ENCODE data around the gene ARL6IP4.

ARL6IP4 gene

DNA sequence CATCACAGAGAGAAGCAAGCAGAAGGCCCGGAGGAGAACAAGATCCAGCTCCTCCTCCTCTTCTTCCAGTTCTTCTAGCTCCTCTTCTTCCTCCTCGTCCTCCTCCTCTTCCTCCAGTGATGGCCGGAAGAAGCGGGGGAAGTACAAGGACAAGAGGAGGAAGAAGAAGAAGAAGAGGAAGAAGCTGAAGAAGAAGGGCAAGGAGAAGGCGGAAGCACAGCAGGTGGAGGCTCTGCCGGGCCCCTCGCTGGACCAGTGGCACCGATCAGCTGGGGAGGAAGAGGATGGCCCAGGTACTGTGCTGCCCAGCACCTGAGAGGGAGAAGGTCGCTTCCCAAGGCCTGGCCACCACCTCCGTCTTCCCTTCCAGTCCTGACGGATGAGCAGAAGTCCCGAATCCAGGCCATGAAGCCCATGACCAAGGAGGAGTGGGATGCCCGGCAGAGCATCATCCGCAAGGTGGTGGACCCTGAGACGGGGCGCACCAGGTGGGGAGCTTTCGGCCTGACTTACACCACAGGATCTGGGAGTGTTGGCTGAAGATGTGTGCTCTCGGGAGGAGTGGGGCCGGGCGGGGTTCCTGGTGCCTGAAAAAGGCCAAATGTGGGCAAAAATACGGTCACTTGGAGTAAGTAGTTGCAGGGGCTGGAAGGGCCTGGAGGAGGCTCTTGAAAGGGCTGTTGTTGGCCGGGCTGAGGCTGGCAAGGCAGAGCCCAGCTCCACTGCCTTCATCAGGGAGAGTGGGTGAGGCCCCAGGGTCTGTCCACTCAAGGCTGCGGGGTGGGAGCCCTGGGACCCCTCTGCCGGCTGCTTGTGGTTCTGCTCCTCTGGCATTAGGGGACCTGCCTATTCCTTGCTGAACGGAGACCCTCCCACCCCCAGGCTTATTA, 1.4 kb downstream of the ARL6IP4 start:
- Histone ChIP-seq H3K27me3 (ENCODE audit: low read depth, low read length) (no peaks in the 10 kb centered on the region), H3K36me3 (ENCODE audit: control insufficient read depth in 1 of 2, insufficient read depth in 2 of 2, low read length in 2 of 2) (peaks cover 0 to 21% of the 10 kb centered on the region in 2 donors), H3K4me1 (ENCODE audit: control insufficient read depth in 1 of 2, insufficient read depth in 2 of 2, low read length in 2 of 2) (peaks cover 14 to 76% of the 10 kb centered on the region in 2 donors), H3K9me3 (ENCODE audit: control insufficient read depth in 1 of 2, low read length in 2 of 2) (no peaks in the 10 kb centered on the region), H3K27ac (ENCODE audit: low read length) (peak overlapping the region; percentile 56), H3K4me3 (ENCODE audit: low read depth in 1 of 2, low read length in 2 of 2) (peak overlapping the region; percentile 80 to 95)

DNA sequence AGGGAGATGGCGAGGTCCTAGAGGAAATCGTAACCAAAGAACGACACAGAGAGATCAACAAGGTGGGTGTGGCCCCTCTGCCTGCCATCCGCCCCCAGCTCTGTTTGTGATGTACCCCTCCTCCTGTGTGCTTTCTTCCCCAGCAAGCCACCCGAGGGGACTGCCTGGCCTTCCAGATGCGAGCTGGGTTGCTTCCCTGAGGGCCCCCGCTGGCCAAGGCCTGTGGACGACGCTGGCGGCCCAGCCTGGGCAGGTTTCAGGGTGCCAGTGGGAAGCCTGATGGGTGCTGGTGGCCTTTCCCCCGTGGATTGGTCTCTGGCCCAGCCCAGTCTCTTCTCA, 2.0 kb downstream of the ARL6IP4 start:
- Histone ChIP-seq H3K9me3 (ENCODE audit: control insufficient read depth in 1 of 2, low read length in 2 of 2) (no peaks in the 10 kb centered on the region), H3K27me3 (ENCODE audit: low read depth, low read length) (no peaks in the 10 kb centered on the region), H3K36me3 (ENCODE audit: control insufficient read depth in 1 of 2, insufficient read depth in 2 of 2, low read length in 2 of 2) (peaks cover 0 to 27% of the 10 kb centered on the region in 2 donors), H3K4me1 (ENCODE audit: control insufficient read depth in 1 of 2, insufficient read depth in 2 of 2, low read length in 2 of 2) (peaks cover 14 to 69% of the 10 kb centered on the region in 2 donors), H3K4me3 (ENCODE audit: low read depth in 1 of 2, low read length in 2 of 2) (peak overlapping the region in 1 of 2 donors; percentile 95), H3K27ac (ENCODE audit: low read length) (no peak overlapping the region)

DNA sequence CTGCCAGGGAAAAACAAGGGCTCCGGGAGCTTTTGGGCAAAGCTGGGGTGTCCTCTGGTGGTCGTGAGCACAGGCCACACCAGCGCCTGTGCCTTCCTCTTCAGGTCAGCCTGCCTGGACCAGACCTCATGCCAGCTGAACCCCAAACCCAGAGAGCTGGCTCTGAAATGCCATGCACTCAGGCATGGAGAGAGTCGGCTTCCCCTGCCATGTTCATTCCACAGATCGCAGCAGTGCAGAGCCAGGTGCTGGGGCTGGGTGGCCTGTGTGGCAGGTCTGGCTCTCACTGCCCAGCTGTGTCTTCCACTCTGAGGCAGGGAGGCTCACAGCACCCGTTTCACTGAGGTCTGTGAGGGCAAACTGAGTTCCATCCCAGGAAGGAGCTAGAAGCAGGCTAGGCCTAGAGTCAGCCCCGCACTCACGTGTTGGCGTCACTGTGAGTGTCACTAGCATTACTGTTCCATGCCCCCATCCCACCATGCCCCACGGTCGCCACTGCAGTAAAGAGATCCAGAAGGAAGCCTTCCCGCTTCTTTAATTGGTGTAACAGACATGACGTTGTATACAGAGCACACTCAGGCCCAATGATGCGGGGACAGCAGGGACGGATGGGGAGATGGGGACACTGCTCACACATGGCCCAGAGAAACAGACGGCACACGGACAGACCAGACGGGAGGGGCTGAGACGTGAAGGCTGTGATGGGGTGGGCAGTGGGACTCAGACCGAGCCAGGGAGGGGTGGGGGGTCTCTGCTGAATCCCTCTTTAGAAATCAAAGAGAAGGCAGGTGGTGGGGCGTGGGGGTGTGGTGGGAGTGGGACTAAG, 2.7 kb downstream of the ARL6IP4 start:
- Histone ChIP-seq H3K27ac (ENCODE audit: low read length) (no peak overlapping the region), H3K36me3 (ENCODE audit: control insufficient read depth in 1 of 2, insufficient read depth in 2 of 2, low read length in 2 of 2) (peaks cover 0 to 29% of the 10 kb centered on the region in 2 donors), H3K9me3 (ENCODE audit: control insufficient read depth in 1 of 2, low read length in 2 of 2) (no peaks in the 10 kb centered on the region), H3K4me1 (ENCODE audit: control insufficient read depth in 1 of 2, insufficient read depth in 2 of 2, low read length in 2 of 2) (peaks cover 14 to 63% of the 10 kb centered on the region in 2 donors), H3K27me3 (ENCODE audit: low read depth, low read length) (no peaks in the 10 kb centered on the region), H3K4me3 (ENCODE audit: low read depth in 1 of 2, low read length in 2 of 2) (no peak overlapping the region)

DNA sequence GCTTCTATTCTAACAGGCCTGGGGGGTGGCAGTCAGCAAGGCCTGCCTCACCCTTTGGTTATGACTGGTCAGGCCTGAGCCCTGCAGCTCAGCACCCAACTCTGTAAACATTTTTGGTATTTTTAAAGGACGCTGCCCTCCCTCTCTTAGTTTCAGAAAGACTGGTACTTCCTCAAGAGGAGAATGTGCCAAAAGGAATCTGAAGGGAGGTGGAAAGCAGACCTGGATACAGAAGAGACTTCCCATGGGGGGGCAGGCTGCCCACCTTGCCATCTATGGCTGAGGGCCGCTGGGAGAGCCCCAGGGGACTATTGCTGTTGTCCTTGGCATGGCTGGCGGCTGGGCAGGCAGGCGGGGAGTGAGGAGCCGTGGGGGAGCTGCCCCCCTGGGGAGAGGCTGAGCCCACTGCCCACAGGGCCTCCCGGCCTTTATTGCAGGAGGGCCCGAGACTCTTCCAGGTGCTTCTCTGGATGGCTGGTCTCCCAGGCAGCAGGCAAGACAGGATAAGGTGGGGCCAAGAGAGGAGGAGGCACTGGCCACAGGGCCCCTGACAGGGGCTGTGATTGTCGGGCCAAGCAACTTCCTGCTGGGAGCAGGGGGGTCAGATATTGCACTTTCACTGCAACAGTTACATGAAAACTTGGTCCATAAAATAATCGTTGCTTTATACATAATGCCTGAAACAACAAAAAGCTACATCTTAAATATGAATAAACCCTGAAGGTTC, 3.5 kb downstream of the ARL6IP4 start:
- Histone ChIP-seq H3K4me3 (ENCODE audit: low read depth in 1 of 2, low read length in 2 of 2) (no peak overlapping the region), H3K4me1 (ENCODE audit: control insufficient read depth in 1 of 2, insufficient read depth in 2 of 2, low read length in 2 of 2) (peaks cover 14 to 57% of the 10 kb centered on the region in 2 donors), H3K36me3 (ENCODE audit: control insufficient read depth in 1 of 2, insufficient read depth in 2 of 2, low read length in 2 of 2) (peaks cover 0 to 31% of the 10 kb centered on the region in 2 donors)

DNA sequence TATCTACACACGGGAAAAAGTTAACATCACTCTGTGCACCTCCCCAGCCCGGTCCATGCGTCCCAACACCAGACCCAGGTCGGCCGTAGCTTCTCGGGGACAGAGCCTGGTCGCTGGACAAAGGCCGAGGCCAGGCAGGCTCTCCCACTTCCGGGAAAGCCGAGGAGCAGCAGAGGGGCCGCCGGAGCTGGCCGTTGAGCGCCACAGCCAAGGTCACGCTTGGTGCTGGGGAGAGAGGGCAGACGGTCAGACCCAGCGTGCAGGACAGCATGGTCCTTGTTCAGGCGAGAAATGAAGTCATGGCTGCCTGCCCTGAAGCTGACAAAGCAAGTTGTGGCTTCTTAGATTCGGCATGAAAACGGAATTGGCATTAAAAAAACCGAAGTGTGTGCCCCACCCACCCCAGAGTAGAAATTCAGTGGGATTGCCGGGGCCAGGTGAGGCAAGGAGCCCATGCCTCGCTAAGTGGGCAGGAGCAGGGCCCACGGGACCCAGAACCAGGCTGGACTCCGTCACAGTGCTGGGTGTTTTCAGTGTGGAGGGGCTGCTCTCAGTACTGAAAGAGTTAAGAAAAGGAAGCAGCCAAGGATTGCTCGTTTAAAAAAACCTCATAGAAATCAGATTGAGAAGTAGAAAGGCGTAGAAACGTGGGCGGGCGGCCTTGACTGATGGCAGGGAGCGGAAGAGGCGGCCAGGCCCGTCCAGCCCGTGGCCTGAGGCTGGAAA, 4.3 kb downstream of the ARL6IP4 start:
- Histone ChIP-seq H3K27ac (ENCODE audit: low read length) (no peak overlapping the region), H3K27me3 (ENCODE audit: low read depth, low read length) (no peaks in the 10 kb centered on the region), H3K9me3 (ENCODE audit: control insufficient read depth in 1 of 2, low read length in 2 of 2) (no peaks in the 10 kb centered on the region), H3K4me1 (ENCODE audit: control insufficient read depth in 1 of 2, insufficient read depth in 2 of 2, low read length in 2 of 2) (peaks cover 14 to 49% of the 10 kb centered on the region in 2 donors), H3K4me3 (ENCODE audit: low read depth in 1 of 2, low read length in 2 of 2) (no peak overlapping the region), H3K36me3 (ENCODE audit: control insufficient read depth in 1 of 2, insufficient read depth in 2 of 2, low read length in 2 of 2) (peaks cover 0 to 31% of the 10 kb centered on the region in 2 donors)

More for the DNA sequence above, 3.5 kb downstream of the ARL6IP4 start:
- Histone ChIP-seq H3K27me3 (ENCODE audit: low read depth, low read length) (no peaks in the 10 kb centered on the region), H3K9me3 (ENCODE audit: control insufficient read depth in 1 of 2, low read length in 2 of 2) (no peaks in the 10 kb centered on the region), H3K27ac (ENCODE audit: low read length) (peak overlapping the region; percentile 16)

DNA sequence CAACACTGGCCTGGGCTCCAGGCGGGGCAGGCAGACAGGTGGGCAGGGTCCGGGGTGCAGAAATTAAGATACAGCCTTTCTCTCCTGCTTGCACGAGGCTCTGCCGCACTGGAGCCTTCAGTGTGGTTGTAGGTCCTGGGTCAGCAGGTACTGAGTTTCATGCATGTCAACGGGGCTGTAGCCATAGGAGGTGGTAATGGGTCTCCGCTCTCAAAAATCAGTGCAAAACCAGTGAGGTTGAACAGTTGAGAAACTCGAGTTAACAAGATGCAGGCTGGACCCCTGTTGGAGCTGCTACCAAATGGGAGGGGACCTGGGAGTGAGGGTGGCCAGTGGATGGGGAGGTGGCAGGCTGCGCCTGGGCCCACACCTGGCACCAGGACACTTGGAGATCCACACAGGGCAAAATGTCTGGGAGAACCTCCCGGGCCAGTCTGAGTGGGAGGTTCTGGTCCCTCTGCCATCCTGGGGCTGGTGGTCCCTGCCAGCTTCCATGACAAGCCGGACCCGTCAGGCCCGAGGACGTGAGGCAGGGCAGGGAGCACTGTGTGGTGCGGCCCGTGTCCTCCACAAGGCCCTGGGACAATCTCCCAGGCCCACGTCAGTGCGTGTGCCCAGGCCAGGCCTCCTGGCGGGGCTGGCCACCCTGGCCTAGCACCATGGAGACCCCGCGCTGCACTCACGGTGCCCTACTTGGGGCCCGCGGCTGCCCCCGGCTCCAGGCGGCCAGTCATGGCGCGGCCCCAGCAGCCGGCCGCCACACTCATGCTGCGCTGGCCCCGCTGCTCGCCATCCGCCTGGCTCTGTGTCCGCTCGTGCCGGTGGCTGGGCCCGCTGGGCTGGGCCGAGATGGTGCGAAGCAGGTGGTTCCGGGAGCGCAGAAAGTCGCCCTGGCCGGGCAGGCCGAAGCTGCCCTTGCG, 5.1 kb downstream of the ARL6IP4 start:
- no peak overlapping the region for H3K27ac ChIP-seq (ENCODE audit: low read length)
- H3K36me3 ChIP-seq (ENCODE audit: control insufficient read depth in 1 of 2, insufficient read depth in 2 of 2, low read length in 2 of 2): peaks cover 0 to 31% of the 10 kb centered on the region in 2 donors
- no peak overlapping the region for H3K4me3 ChIP-seq (ENCODE audit: low read depth in 1 of 2, low read length in 2 of 2)
- H3K4me1 ChIP-seq (ENCODE audit: control insufficient read depth in 1 of 2, insufficient read depth in 2 of 2, low read length in 2 of 2): peaks cover 14 to 45% of the 10 kb centered on the region in 2 donors
- no peaks in the 10 kb centered on the region for H3K27me3 ChIP-seq (ENCODE audit: low read depth, low read length)
- no peaks in the 10 kb centered on the region for H3K9me3 ChIP-seq (ENCODE audit: control insufficient read depth in 1 of 2, low read length in 2 of 2)

DNA sequence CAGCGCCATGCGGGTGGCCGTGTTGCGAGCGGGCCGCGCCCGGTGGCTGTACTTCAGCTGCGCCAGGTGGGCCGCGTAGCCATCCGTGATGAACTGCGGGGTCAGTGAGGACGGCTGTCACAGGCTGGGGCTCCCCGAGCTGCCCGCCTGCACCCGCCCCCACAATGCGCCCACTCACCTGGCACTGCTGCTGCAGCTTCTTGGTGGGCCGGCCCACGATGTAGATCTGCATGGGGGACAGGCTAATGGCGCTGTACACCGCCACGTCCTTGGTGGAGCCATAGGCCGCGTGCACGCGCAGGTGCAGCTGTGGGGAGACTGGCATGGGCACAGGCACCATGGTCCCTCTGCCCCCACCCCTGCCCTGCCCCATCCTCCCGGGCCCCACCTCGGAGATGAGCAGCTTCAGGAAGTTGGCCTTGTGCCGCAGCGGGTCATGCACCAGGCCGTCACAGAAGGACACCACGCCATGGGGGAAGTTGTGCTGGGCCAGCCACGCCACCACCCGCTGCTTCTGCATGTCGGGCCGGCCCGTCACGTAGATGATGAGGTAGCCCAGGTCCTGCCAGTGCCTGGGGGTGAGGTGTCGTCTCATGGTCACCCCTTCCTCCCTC, 5.9 kb downstream of the ARL6IP4 start:
- Histone ChIP-seq H3K27me3 (ENCODE audit: low read depth, low read length) (no peaks in the 10 kb centered on the region), H3K9me3 (ENCODE audit: control insufficient read depth in 1 of 2, low read length in 2 of 2) (no peaks in the 10 kb centered on the region), H3K4me3 (ENCODE audit: low read depth in 1 of 2, low read length in 2 of 2) (no peak overlapping the region), H3K4me1 (ENCODE audit: control insufficient read depth in 1 of 2, insufficient read depth in 2 of 2, low read length in 2 of 2) (peaks cover 14 to 42% of the 10 kb centered on the region in 2 donors), H3K36me3 (ENCODE audit: control insufficient read depth in 1 of 2, insufficient read depth in 2 of 2, low read length in 2 of 2) (peaks cover 0 to 36% of the 10 kb centered on the region in 2 donors), H3K27ac (ENCODE audit: low read length) (no peak overlapping the region)

DNA sequence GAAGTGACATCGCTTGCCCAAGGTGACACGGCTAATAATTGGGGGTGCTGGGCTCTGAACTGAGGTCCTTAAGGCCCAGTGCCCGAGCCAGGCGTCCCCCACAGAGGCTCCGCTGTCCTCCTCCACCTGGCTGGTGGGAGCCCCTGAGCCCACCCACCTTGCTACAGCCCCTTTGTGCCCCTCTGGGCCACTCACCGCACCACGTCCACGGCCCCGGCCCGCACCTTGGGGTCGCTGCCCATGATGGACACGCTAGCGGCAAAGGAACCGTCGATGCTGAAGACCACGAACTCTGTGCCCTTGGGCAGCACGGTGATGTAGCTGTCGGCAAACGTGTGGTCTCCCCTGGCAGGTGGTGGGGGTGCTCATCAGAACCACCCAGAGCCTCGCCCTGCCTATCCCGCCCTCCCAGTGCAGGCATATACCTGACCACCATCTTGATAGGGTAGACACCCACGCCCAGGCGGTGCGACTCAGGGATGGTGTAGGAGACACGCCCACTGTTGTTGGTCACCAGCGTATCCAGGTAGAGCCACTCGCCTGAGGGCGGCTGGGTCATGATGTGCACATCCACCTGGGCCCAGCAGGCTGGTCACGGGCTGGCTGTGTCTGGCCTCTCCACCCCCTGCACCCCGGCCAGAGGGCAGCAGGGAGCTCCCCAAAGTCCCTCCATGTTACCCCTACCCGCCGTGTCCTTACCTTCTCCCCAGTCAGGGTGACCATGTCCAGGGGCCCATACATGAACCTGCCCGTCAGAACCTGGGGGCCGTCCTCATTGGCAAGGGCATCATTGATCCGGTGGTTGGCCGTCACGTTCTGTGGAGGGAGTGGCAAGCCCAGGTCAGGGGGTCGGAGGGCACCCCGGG, 6.8 kb downstream of the ARL6IP4 start:
- H3K27ac ChIP-seq (ENCODE audit: low read length): no peak overlapping the region
- H3K36me3 ChIP-seq (ENCODE audit: control insufficient read depth in 1 of 2, insufficient read depth in 2 of 2, low read length in 2 of 2): peaks cover 0 to 36% of the 10 kb centered on the region in 2 donors
- H3K4me3 ChIP-seq (ENCODE audit: low read depth in 1 of 2, low read length in 2 of 2): no peak overlapping the region
- H3K4me1 ChIP-seq (ENCODE audit: control insufficient read depth in 1 of 2, insufficient read depth in 2 of 2, low read length in 2 of 2): peaks cover 5 to 33% of the 10 kb centered on the region in 2 donors
- H3K9me3 ChIP-seq (ENCODE audit: control insufficient read depth in 1 of 2, low read length in 2 of 2): no peaks in the 10 kb centered on the region
- no peaks in the 10 kb centered on the region for H3K27me3 ChIP-seq (ENCODE audit: low read depth, low read length)

DNA sequence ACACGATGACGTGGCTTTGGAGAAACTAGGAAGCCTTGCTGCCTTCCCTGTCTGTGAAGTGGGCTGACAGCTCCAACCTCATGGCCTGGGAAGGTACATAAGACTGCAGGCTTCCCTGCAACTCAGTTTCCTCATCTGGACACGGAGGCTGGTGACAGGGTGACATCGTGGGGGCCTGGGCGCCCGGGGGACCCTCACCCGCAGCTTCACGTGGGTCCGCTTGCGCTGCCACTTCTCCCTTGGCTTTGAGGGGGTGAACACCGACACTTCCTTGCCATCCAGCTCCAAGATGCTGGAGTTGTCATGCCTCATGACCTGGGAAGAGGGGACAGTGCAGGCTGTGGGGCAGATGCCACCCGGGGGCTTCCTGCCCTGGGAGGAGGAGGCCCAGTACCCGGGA, 7.6 kb downstream of the ARL6IP4 start:
- no peaks in the 10 kb centered on the region for H3K27me3 ChIP-seq (ENCODE audit: low read depth, low read length)
- peaks cover 3 to 26% of the 10 kb centered on the region in 2 donors for H3K4me1 ChIP-seq (ENCODE audit: control insufficient read depth in 1 of 2, insufficient read depth in 2 of 2, low read length in 2 of 2)
- no peak overlapping the region for H3K4me3 ChIP-seq (ENCODE audit: low read depth in 1 of 2, low read length in 2 of 2)
- H3K36me3 ChIP-seq (ENCODE audit: control insufficient read depth in 1 of 2, insufficient read depth in 2 of 2, low read length in 2 of 2): peaks cover 0 to 36% of the 10 kb centered on the region in 2 donors
- no peak overlapping the region for H3K27ac ChIP-seq (ENCODE audit: low read length)
- H3K9me3 ChIP-seq (ENCODE audit: control insufficient read depth in 1 of 2, low read length in 2 of 2): no peaks in the 10 kb centered on the region

Measured in muscle layer of duodenum (tissue), 2 donors.